Aorta (tissue), 5 donors: ENCODE data around the gene MCIDAS. TPM values are rescaled to one million over a fixed set of nuclear protein-coding genes. Genes with fewer than 3 reads are reported as not detected.
A peak's percentile ranks its signal among the peaks of the same experiment; 100 is the strongest.

Experiments
- ATAC-seq: fragments of 200-7000 bp; cut with Tn5 transposase; one replicate; pipeline ENCODE4 v1.9.1; 2022; ENCODE audit warnings: moderate library complexity; ENCODE audit not compliant: low FRiP score
- DNase-seq, 2 donors: peaks; one replicate each; pipeline ENCODE4 v3.0.0-alpha.2; 2020
- H3K27ac ChIP-seq, 2 donors: one replicate each; pipeline ENCODE4 v1.5.1; 2013; ENCODE audit warnings: low read length in 2 of 2, mild to moderate bottlenecking in 2 of 2, moderate library complexity in 2 of 2, control low read depth in 1 of 2, inconsistent platforms in 1 of 2, low read depth in 1 of 2
- H3K27me3 ChIP-seq, 2 donors: one replicate each; pipeline ENCODE4 v1.6.1; 2013; ENCODE audit warnings: control low read depth in 1 of 2, low read length in 1 of 2, mild to moderate bottlenecking in 1 of 2, moderate library complexity in 1 of 2; ENCODE audit not compliant: insufficient read depth in 2 of 2, control insufficient read depth in 1 of 2
- H3K36me3 ChIP-seq, 2 donors: one replicate each; pipeline ENCODE4 v1.6.1; 2013; ENCODE audit warnings: control low read depth in 1 of 2, low read length in 1 of 2, mild to moderate bottlenecking in 1 of 2; ENCODE audit not compliant: insufficient read depth in 2 of 2, control insufficient read depth in 1 of 2
- H3K4me1 ChIP-seq, 2 donors: one replicate each; pipeline ENCODE4 v1.6.1; 2013; ENCODE audit warnings: low read length in 2 of 2, control low read depth in 1 of 2, mild to moderate bottlenecking in 1 of 2, moderate library complexity in 1 of 2; ENCODE audit not compliant: insufficient read depth in 2 of 2, control insufficient read depth in 1 of 2
- H3K4me3 ChIP-seq, 2 donors: one replicate each; pipeline ENCODE4 v1.5.1; 2013; ENCODE audit warnings: low read length in 2 of 2, control low read depth in 1 of 2, mild to moderate bottlenecking in 1 of 2
- H3K9me3 ChIP-seq: one replicate; pipeline ENCODE4 v1.6.1; 2013; ENCODE audit warnings: mild to moderate bottlenecking, low read length; ENCODE audit not compliant: control insufficient read depth
- WGBS, 2 donors: extraction: QIAGEN DNeasy Blood & Tissue Kit; methylation state at CpG; one replicate each; pipeline ENCODE4 v1.1.7; 2013; 5-methylcytosine and 5-hydroxymethylcytosine counted together
- intact Hi-C, 2 donors: fragments of 100-400 bp; cut with DNase I; formaldehyde crosslinking; loops; one replicate each; pipeline versions ENCODE4 v1.14.2 to v1.15.0; 2022
- long read RNA-seq, 2 donors: library from polyadenylated mRNA; unstranded; transcript quantifications; one replicate each; pipeline ENCODE4 v2.0.0, GENCODE V29; 2020 to 2021
- polyA plus RNA-seq, 2 donors: library from polyadenylated mRNA; stranded (reverse); fragments of 200-250 nt; gene quantifications; one replicate each; pipeline ENCODE4 v1.2.3, GENCODE V29; 2013
- total RNA-seq, 2 donors: library from RNA; stranded (reverse); fragmentation: NEBNext Ultra II Directional; extraction: Animal tissue kit (Norgen Biotek cat#: 25700); gene quantifications; one replicate each; pipeline ENCODE4 v1.2.1, GENCODE V29; 2021
- donor health status: healthy with polysubstance abuse.
- donor health status: Bipolar disorder and iron deficiency.
- donor health status: DM: no; HTN: no; CAD: no.
- donor health status: DM: no; HTN: no; CAD: no.
- donor health status: DM: yes; HTN: yes; CAD: no.

Gene MCIDAS
- total RNA-seq (under 1 TPM in 1 of 2 donors, not detected in 1; 0.26 TPM), polyA plus RNA-seq (not detected)
- long read RNA-seq, donor 1 = 0 reads
- long read RNA-seq, donor 2 = 0 reads

GRCh38 chr5:55226934-55227663 lies at the start of gene MCIDAS:
MCIDAS (minus strand) TSS chr5:55227315; CDS start chr5:55227138, 177 bp downstream.
- intact Hi-C loops = loop anchor here (2.0 to 10.0 kb wide), 2 partner anchors 50 to 52 kb away; partner anchors contain the start of gene CDC20B (in 1 of the 2)
- ATAC-seq (peak; percentile 39), DNase-seq (peak; percentile 54 to 86)
- H3K9me3 ChIP-seq = no peaks in the 10 kb centered on the region
- no peaks in the 10 kb centered on the region for H3K36me3 ChIP-seq
- no peaks in the 10 kb centered on the region for H3K4me1 ChIP-seq
- no peak within 1 kb of the TSS for H3K27ac ChIP-seq
- H3K4me3 ChIP-seq = peak within 1 kb of the TSS; percentile 12 to 23
- no peaks in the 10 kb centered on the region for H3K27me3 ChIP-seq
- 1% methylated on average over 70 to 80 of the region's 80 CpGs for WGBS, 2 donors

GRCh38 chr5:55276771-55277170 lies 49.7 kb upstream of the MCIDAS start:
- no peak overlapping the region for H3K4me3 ChIP-seq
- intact Hi-C loops = no loop called here
- no peaks in the 10 kb centered on the region for H3K4me1 ChIP-seq
- H3K27ac ChIP-seq = no peak overlapping the region
- WGBS, 2 donors = 80 to 85% methylated on average over 1 of the region's 1 CpG
- H3K9me3 ChIP-seq = no peaks in the 10 kb centered on the region
- peaks cover 4 to 7% of the 10 kb centered on the region in 2 donors for H3K36me3 ChIP-seq
- ATAC-seq = no peak
- no peak for DNase-seq
- no peaks in the 10 kb centered on the region for H3K27me3 ChIP-seq

- no peaks in the 10 kb centered on the region for H3K27me3 ChIP-seq
- intact Hi-C loops = no loop called here
- WGBS, 2 donors = 92 to 94% methylated on average over 3 of the region's 3 CpGs
- no peaks in the 10 kb centered on the region for H3K4me1 ChIP-seq
- H3K36me3 ChIP-seq = peaks cover 0 to 4% of the 10 kb centered on the region in 2 donors
- no peak overlapping the region for H3K27ac ChIP-seq
- H3K4me3 ChIP-seq = no peak overlapping the region
- no peaks in the 10 kb centered on the region for H3K9me3 ChIP-seq
- ATAC-seq (no peak), DNase-seq (no peak)
These were observed 31.2 kb upstream of the MCIDAS start for GRCh38 chr5:55258339-55258738.

GRCh38 chr5:55254802-55255201 lies 27.7 kb upstream of the MCIDAS start:
- no peak for ATAC-seq
- DNase-seq = no peak
- Histone ChIP-seq H3K27me3 (no peaks in the 10 kb centered on the region), H3K27ac (no peak overlapping the region), H3K4me1 (no peaks in the 10 kb centered on the region), H3K4me3 (no peak overlapping the region), H3K9me3 (no peaks in the 10 kb centered on the region), H3K36me3 (peaks cover 0 to 2% of the 10 kb centered on the region in 2 donors)
- intact Hi-C loops = no loop called here
- whole genome bisulfite sequencing, 2 donors = 90 to 93% methylated on average over 4 of the region's 4 CpGs

- intact Hi-C loops = no loop called here
- no peak for DNase-seq
- Histone ChIP-seq H3K4me1 (no peaks in the 10 kb centered on the region), H3K27ac (no peak overlapping the region), H3K36me3 (peaks cover 0 to under 1% of the 10 kb centered on the region in 2 donors), H3K27me3 (no peaks in the 10 kb centered on the region), H3K4me3 (no peak overlapping the region), H3K9me3 (no peaks in the 10 kb centered on the region)
- no peak for ATAC-seq
- WGBS, 2 donors = 90 to 97% methylated on average over 1 of the region's 1 CpG
These were observed 22.9 kb upstream of the MCIDAS start for GRCh38 chr5:55250064-55250463.

GRCh38 chr5:55241746-55242145 lies 14.6 kb upstream of the MCIDAS start:
- H3K4me1 ChIP-seq = no peaks in the 10 kb centered on the region
- no peak for DNase-seq
- no peak overlapping the region for H3K27ac ChIP-seq
- no peak for ATAC-seq
- no peaks in the 10 kb centered on the region for H3K36me3 ChIP-seq
- H3K4me3 ChIP-seq = no peak overlapping the region
- 60 to 67% methylated on average over 4 of the region's 4 CpGs for WGBS, 2 donors
- no peaks in the 10 kb centered on the region for H3K9me3 ChIP-seq
- intact Hi-C loops = no loop called here
- H3K27me3 ChIP-seq = no peaks in the 10 kb centered on the region

GRCh38 chr5:55236800-55237199 lies 9.7 kb upstream of the MCIDAS start:
- WGBS, 2 donors = 85 to 86% methylated on average over 10 of the region's 10 CpGs
- no peak overlapping the region for H3K4me3 ChIP-seq
- H3K36me3 ChIP-seq = no peaks in the 10 kb centered on the region
- ATAC-seq (no peak), DNase-seq (no peak)
- no peaks in the 10 kb centered on the region for H3K27me3 ChIP-seq
- no peaks in the 10 kb centered on the region for H3K9me3 ChIP-seq
- no peak overlapping the region for H3K27ac ChIP-seq
- intact Hi-C loops = no loop called here
- H3K4me1 ChIP-seq = no peaks in the 10 kb centered on the region

- Histone ChIP-seq H3K27me3 (no peaks in the 10 kb centered on the region), H3K4me3 (peak overlapping the region; percentile 27 to 28), H3K36me3 (no peaks in the 10 kb centered on the region), H3K27ac (no peak overlapping the region), H3K9me3 (no peaks in the 10 kb centered on the region), H3K4me1 (no peaks in the 10 kb centered on the region)
- 5 to 6% methylated on average over 31 of the region's 31 CpGs for WGBS, 2 donors
- intact Hi-C loops = no loop called here
- DNase-seq (peak; percentile 52 to 73), ATAC-seq (no peak)
These were observed 7.1 kb upstream of the MCIDAS start for GRCh38 chr5:55234121-55234700.
